ENCODE results near the gene CELA2B. TPM values are rescaled to one million over a fixed set of nuclear protein-coding genes. Genes with fewer than 3 reads are reported as not detected.

Gene CELA2B
- total and polyA plus RNA-seq, 2 of the 8 experiments (the other 6 are each of a cell fraction or from before 2014, with no cell fraction given), result not detected

DNA sequence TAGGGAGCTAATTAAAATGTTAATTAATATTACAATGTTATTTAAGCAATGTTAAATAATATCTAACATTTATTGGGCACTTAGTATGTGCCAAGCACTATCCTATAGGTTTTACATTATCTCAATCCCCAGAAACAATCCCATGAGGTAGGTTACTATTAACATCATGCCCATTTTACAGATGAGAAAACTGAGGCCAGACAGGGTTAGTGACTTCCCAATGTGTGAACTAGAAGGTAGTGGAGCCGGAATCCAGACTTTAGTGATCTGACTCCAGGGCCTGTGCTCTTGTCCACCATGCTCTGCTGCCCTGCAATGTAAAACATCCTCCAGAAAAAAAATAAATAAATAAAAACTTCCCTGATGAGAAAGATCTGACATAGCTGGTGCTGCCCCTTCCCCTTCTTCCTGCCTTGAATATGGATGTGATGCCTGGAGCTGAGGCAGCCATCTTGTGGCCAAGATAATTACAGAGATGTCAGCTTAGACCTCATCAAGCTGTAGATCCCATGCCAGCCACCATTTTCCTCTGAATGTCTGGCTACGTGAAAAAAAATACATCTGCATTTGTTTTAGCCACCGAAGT lies 26.9 kb upstream of the CELA2B start:
- Histone ChIP-seq H3K36me3 (ENCODE audit: control insufficient read depth in 2 of 4, insufficient read depth in 4 of 4, low read length in 3 of 4) (no peaks in the 10 kb centered on the region), H3K23me2 (ENCODE audit: low read depth, low read length) (no peaks in the 10 kb centered on the region; the same call in 1 of the 2 replicates), H2BK15ac (ENCODE audit: low read length) (no peak overlapping the region), H2BK20ac (ENCODE audit: low read length) (no peak overlapping the region), H3K18ac (ENCODE audit: extremely low read depth, low read length) (no peak overlapping the region), H3K79me2 (ENCODE audit: control insufficient read depth in 1 of 2, insufficient read depth in 2 of 2, low read length in 2 of 2) (no peaks in the 10 kb centered on the region), H2BK120ac (replicated peaks; ENCODE audit: low read depth, low read length) (no peak overlapping the region), H4K5ac (ENCODE audit: insufficient read length, low read depth, low read length) (no peak overlapping the region), H2BK5ac (ENCODE audit: low read depth, low read length) (no peak overlapping the region), H2BK12ac (ENCODE audit: low read depth, low read length) (no peak overlapping the region), H3K27ac (ENCODE audit: low read depth, low read length) (no peak overlapping the region), H4K91ac (replicated peaks; ENCODE audit: insufficient read length, low read length) (no peak overlapping the region), H3K79me1 (ENCODE audit: low read depth, low read length) (no peaks in the 10 kb centered on the region), H2AK5ac (ENCODE audit: low read depth, low read length) (no peak overlapping the region), H2AFZ (ENCODE audit: low read length) (no peak overlapping the region), H3K56ac (replicated peaks; ENCODE audit: insufficient read length, low read depth, low read length) (no peak overlapping the region), H3K14ac (ENCODE audit: insufficient read length) (no peak overlapping the region), H4K8ac (ENCODE audit: extremely low read depth, insufficient read depth, low read length) (no peak overlapping the region), H3K4ac (replicated peaks; ENCODE audit: insufficient read length, low read depth, low read length) (no peak overlapping the region), H3K4me1 (replicated peaks in 1 of 4; ENCODE audit: control insufficient read depth in 3 of 4, insufficient read depth in 4 of 4, low read length in 3 of 4) (no peaks in the 10 kb centered on the region), H3K4me2 (ENCODE audit: insufficient read depth in 1 of 2, low read depth in 2 of 2, low read length in 2 of 2) (no peak overlapping the region), H3K27me3 (replicated peaks in 1 of 4; ENCODE audit: control insufficient read depth in 3 of 4, extremely low read depth in 1 of 4, insufficient read depth in 3 of 4, low read length in 3 of 4) (no peaks in the 10 kb centered on the region), H3K9me3 (ENCODE audit: insufficient read depth in 2 of 2, low read depth in 1 of 2, low read length in 1 of 2) (no peaks in the 10 kb centered on the region), H3K23ac (ENCODE audit: insufficient read length) (no peak overlapping the region), H3K4me3 (ENCODE audit: extremely low read depth in 1 of 4, insufficient read depth in 2 of 4, low read depth in 3 of 4, low read length in 4 of 4) (no peak overlapping the region), H3K9ac (replicated peaks in 1 of 4; ENCODE audit: extremely low read depth in 1 of 4, low read depth in 3 of 4, low read length in 3 of 4) (no peak overlapping the region), H4K20me1 (replicated peaks in 1 of 2; ENCODE audit: control insufficient read depth in 1 of 2, insufficient read depth in 2 of 2, low read length in 2 of 2) (no peaks in the 10 kb centered on the region)
- 92% methylated on average over 3 of the region's 3 CpGs; no CpG with 5 or more reads in 1 of the 2 experiments for WGBS, 2 experiments (ENCODE audit: extremely low coverage in 1 of 2, insufficient coverage in 1 of 2, insufficient read length in 1 of 2, insufficient replicate concordance in 2 of 2, low coverage in 1 of 2, low lambda C conversion rate in 2 of 2, missing lambda C conversion rate in 1 of 2)
- DNase-seq (ENCODE audit: low read depth in 1 of 2, low spot score in 2 of 2), result no peak
- TF ChIP-seq CHD2 (IDR thresholded peaks at IDR 0.05; ENCODE audit: low read length) (no peak), EP300 (IDR thresholded peaks at IDR 0.05; ENCODE audit: borderline replicate concordance in 1 of 2, low read depth in 2 of 2, low read length in 2 of 2) (no peak), BRCA1 (IDR thresholded peaks at IDR 0.05; ENCODE audit: low read depth, low read length) (no peak), SAP30 (IDR thresholded peaks at IDR 0.05; ENCODE audit: insufficient read depth, insufficient replicate concordance, low read length) (no peak), SP4 (IDR thresholded peaks at IDR 0.05; ENCODE audit: low read length) (no peak), KDM1A (IDR thresholded peaks at IDR 0.05; ENCODE audit: borderline replicate concordance, low read length) (peak; percentile 49; the same call in 1 of the 2 replicates), YY1 (IDR thresholded peaks at IDR 0.05; ENCODE audit: low read depth, low read length) (0 out of 2 replicates have a peak, but pooled peaks have one; percentile 28), CBX8 (IDR thresholded peaks at IDR 0.05; ENCODE audit: borderline replicate concordance, low read depth, low read length) (no peak), SP2 (IDR thresholded peaks at IDR 0.05; ENCODE audit: low read length) (no peak), BACH1 (IDR thresholded peaks at IDR 0.05; ENCODE audit: low read length) (no peak)
- ChIA-PET CTCF (ENCODE audit: partially characterized antibody) (interaction anchor here (0.6 to 1.7 kb wide), 4 partner anchors 10 to 357 kb away, joined by 3 to 5 read pairs (median 4); no protein-coding TSS in a partner anchor), POLR2A (ENCODE audit: partially characterized antibody) (no interaction called here)
- no peak for FAIRE-seq

All from H1 (cell line).